ENCODE data around the gene SNTB2. TPM values are rescaled to one million over a fixed set of nuclear protein-coding genes. Genes with fewer than 3 reads are reported as not detected.

Gene SNTB2
- total RNA-seq, 2 experiments from 2014 or later = 11.8 to 13.0 TPM

GRCh38 chr16:69313469-69313868 is 126.5 kb downstream of the SNTB2 start:
- intact Hi-C loops (cut with micrococcal nuclease) = no loop called here
- no peak for TF ChIP-seq CTCF (IDR thresholded peaks at IDR 0.05)
- CTCF ChIA-PET = no interaction called here
- DNase-seq (no peak), ATAC-seq (no peak)
- Mint-ChIP-seq H3K27ac (peak overlapping the region; percentile 74), H3K27me3 (no peaks in the 10 kb centered on the region), H3K4me3 (peak overlapping the region; percentile 60), H3K36me3 (ENCODE audit: low read depth) (peaks cover 22% of the 10 kb centered on the region), H3K9me3 (no peaks in the 10 kb centered on the region), H3K4me1 (ENCODE audit: low read depth) (peaks cover 27% of the 10 kb centered on the region)
- POLR2A ChIA-PET = interaction anchor here (3.2 to 8.4 kb wide), 2 partner anchors 10 to 15 kb away, joined by 15 to 93 read pairs; partner anchors contain the start of gene PDF

GRCh38 chr16:69314534-69314933 is 127.6 kb downstream of the SNTB2 start:
- H3K4me3 Mint-ChIP-seq = no peak overlapping the region
- no peak overlapping the region for H3K27ac Mint-ChIP-seq
- CTCF ChIA-PET = interaction anchor here (0.9 to 1.2 kb wide), 2 partner anchors 18 to 165 kb away, joined by 3 read pairs; no protein-coding TSS in a partner anchor

GRCh38 chr16:69315486-69316311 is 128.7 kb downstream of the SNTB2 start:
- Mint-ChIP-seq H3K27ac (no peak overlapping the region), H3K4me1 (ENCODE audit: low read depth) (peaks cover 22% of the 10 kb centered on the region), H3K9me3 (no peaks in the 10 kb centered on the region), H3K4me3 (no peak overlapping the region), H3K36me3 (ENCODE audit: low read depth) (peaks cover 26% of the 10 kb centered on the region), H3K27me3 (no peaks in the 10 kb centered on the region)
- CTCF ChIA-PET = no interaction called here
- intact Hi-C loops (cut with micrococcal nuclease) = no loop called here
- TF ChIP-seq CTCF (IDR thresholded peaks at IDR 0.05) = no peak
- ATAC-seq (no peak), DNase-seq (no peak)
- POLR2A ChIA-PET = interaction anchor here (0.7 to 8.4 kb wide), 2 partner anchors 9 to 13 kb away, joined by 3 to 93 read pairs; partner anchors contain the start of gene PDF

More at GRCh38 chr16:69314534-69314933, 127.6 kb downstream of the SNTB2 start:
- intact Hi-C loops (cut with micrococcal nuclease) = no loop called here
- DNase-seq = no peak
- Mint-ChIP-seq H3K27me3 (no peaks in the 10 kb centered on the region), H3K9me3 (no peaks in the 10 kb centered on the region), H3K4me1 (ENCODE audit: low read depth) (peaks cover 27% of the 10 kb centered on the region), H3K36me3 (ENCODE audit: low read depth) (peaks cover 24% of the 10 kb centered on the region)
- POLR2A ChIA-PET = interaction anchor here (8.4 kb wide), 1 partner anchor 14 kb away, joined by 93 read pairs; the partner anchor contains the start of gene PDF
- no peak for ATAC-seq
- TF ChIP-seq CTCF (IDR thresholded peaks at IDR 0.05) = no peak

GRCh38 chr16:69316595-69317034 is 129.7 kb downstream of the SNTB2 start:
- TF ChIP-seq CTCF (IDR thresholded peaks at IDR 0.05) = no peak
- H3K4me3 Mint-ChIP-seq = no peak overlapping the region
- H3K9me3 Mint-ChIP-seq = no peaks in the 10 kb centered on the region
- CTCF ChIA-PET = no interaction called here
- H3K4me1 Mint-ChIP-seq (ENCODE audit: low read depth) = peaks cover 22% of the 10 kb centered on the region
- H3K27ac Mint-ChIP-seq = no peak overlapping the region
- H3K36me3 Mint-ChIP-seq (ENCODE audit: low read depth) = peaks cover 34% of the 10 kb centered on the region
- no peak for ATAC-seq
- POLR2A ChIA-PET = interaction anchor here (8.4 kb wide), 1 partner anchor 12 kb away, joined by 93 read pairs; the partner anchor contains the start of gene PDF
- intact Hi-C loops (cut with micrococcal nuclease) = no loop called here
- H3K27me3 Mint-ChIP-seq = no peaks in the 10 kb centered on the region
- no peak for DNase-seq

Measured in activated CD8-positive, alpha-beta T cell treated with anti-CD3 and anti-CD28 coated beads for 36 hours (primary cell).